Liver (tissue), 9 donors: ENCODE measurements around the gene ACP4. TPM values are rescaled to one million over a fixed set of nuclear protein-coding genes. Genes with fewer than 3 reads are reported as not detected.

ENCODE experiments used
- DNase-seq: peaks from one replicate; pipeline ENCODE4 v3.0.0-alpha.2; 2017; ENCODE audit warnings: low spot score
- H3K27ac ChIP-seq, 2 donors: one replicate each; pipeline ENCODE4 v1.7.0; 2013; ENCODE audit warnings: inconsistent platforms in 2 of 2, low read length in 2 of 2, control low read depth in 1 of 2, low read depth in 1 of 2, mild to moderate bottlenecking in 1 of 2
- H3K27me3 ChIP-seq, 4 donors: one replicate each; pipeline versions ENCODE4 v1.6.1 to v1.7.0; 2013; ENCODE audit warnings: low read length in 3 of 4, inconsistent platforms in 1 of 4, mild to moderate bottlenecking in 1 of 4, moderate library complexity in 1 of 4; ENCODE audit not compliant: control insufficient read depth in 4 of 4, insufficient read depth in 4 of 4
- H3K36me3 ChIP-seq, 4 donors: one replicate each; pipeline versions ENCODE4 v1.6.1 to v1.7.0; 2013; ENCODE audit warnings: low read length in 3 of 4, mild to moderate bottlenecking in 3 of 4, low read depth in 1 of 4, moderate library complexity in 1 of 4; ENCODE audit not compliant: control insufficient read depth in 4 of 4, insufficient read depth in 3 of 4
- H3K4me1 ChIP-seq, 4 donors: one replicate each; pipeline versions ENCODE4 v1.6.1 to v1.7.0; 2013; ENCODE audit warnings: low read length in 3 of 4, mild to moderate bottlenecking in 3 of 4, moderate library complexity in 1 of 4; ENCODE audit not compliant: control insufficient read depth in 4 of 4, insufficient read depth in 4 of 4
- H3K4me3 ChIP-seq, 3 donors: one replicate each; pipeline versions ENCODE4 v1.6.1 to v1.7.0; 2013; ENCODE audit warnings: low read length in 3 of 3, control low read depth in 1 of 3, low read depth in 1 of 3, mild to moderate bottlenecking in 1 of 3
- H3K9ac ChIP-seq, 2 donors: one replicate each; pipeline ENCODE4 v1.7.0; 2013; ENCODE audit warnings: low read length in 2 of 2, mild to moderate bottlenecking in 2 of 2, moderate library complexity in 2 of 2, control low read depth in 1 of 2, low read depth in 1 of 2
- H3K9me3 ChIP-seq, 4 donors: one replicate each; pipeline versions ENCODE4 v1.6.1 to v1.7.0; 2013; ENCODE audit warnings: low read length in 3 of 4; ENCODE audit not compliant: control insufficient read depth in 4 of 4
- CTCF ChIP-seq: fragments of 150-350 bp; IDR thresholded peaks from 2 replicates; pipeline ENCODE4 v1.5.1; 2017; ENCODE audit warnings: improper control_type of control experiment, low read depth, low read length; ENCODE audit not compliant: missing input control
- EGR1 ChIP-seq, 2 donors: IDR thresholded peaks; 2 replicates each; pipeline ENCODE4 v1.6.1; 2016 to 2018; ENCODE audit warnings: antibody characterized with exemption in 2 of 2, low read depth in 2 of 2
- FOXA1 ChIP-seq: IDR thresholded peaks from 2 replicates; pipeline ENCODE4 v1.6.1; 2016; ENCODE audit warnings: antibody characterized with exemption
- FOXA2 ChIP-seq: IDR thresholded peaks from 2 replicates; pipeline ENCODE4 v1.6.1; 2016; ENCODE audit warnings: antibody characterized with exemption
- GABPA ChIP-seq, 2 donors: IDR thresholded peaks in 1 of 2; conservative IDR thresholded peaks in 1 of 2; 2 replicates each; pipeline ENCODE4 v1.6.1; 2016; ENCODE audit warnings: antibody characterized with exemption in 2 of 2, mild to moderate bottlenecking in 1 of 2, moderate library complexity in 1 of 2
- HNF4A ChIP-seq, 2 donors: conservative IDR thresholded peaks; 2 replicates each; pipeline ENCODE4 v1.6.1; 2016; ENCODE audit warnings: antibody characterized with exemption in 2 of 2, mild to moderate bottlenecking in 2 of 2
- HNF4G ChIP-seq: IDR thresholded peaks from 2 replicates; pipeline ENCODE4 v1.6.1; 2016; ENCODE audit warnings: antibody characterized with exemption
- JUND ChIP-seq, 2 donors: IDR thresholded peaks; 2 replicates each; pipeline ENCODE4 v1.6.1; 2016; ENCODE audit warnings: antibody characterized with exemption in 2 of 2
- MAX ChIP-seq: IDR thresholded peaks from 2 replicates; pipeline ENCODE4 v1.6.1; 2016; ENCODE audit warnings: antibody characterized with exemption
- NR2F2 ChIP-seq: IDR thresholded peaks from 2 replicates; pipeline ENCODE4 v1.6.1; 2016; ENCODE audit warnings: antibody characterized with exemption
- RAD21 ChIP-seq, 2 donors: IDR thresholded peaks; 2 replicates each; pipeline ENCODE4 v1.6.1; 2016; ENCODE audit warnings: antibody characterized with exemption in 2 of 2, mild to moderate bottlenecking in 2 of 2
- REST ChIP-seq: IDR thresholded peaks from 2 replicates; pipeline ENCODE4 v1.6.1; 2016; ENCODE audit warnings: antibody characterized with exemption, mild to moderate bottlenecking
- RXRA ChIP-seq, 2 donors: IDR thresholded peaks; 2 replicates each; pipeline ENCODE4 v1.6.1; 2017 to 2018; ENCODE audit warnings: antibody characterized with exemption in 2 of 2, mild to moderate bottlenecking in 1 of 2
- SP1 ChIP-seq: IDR thresholded peaks from 2 replicates; pipeline ENCODE4 v1.6.1; 2018; ENCODE audit warnings: antibody characterized with exemption, mild to moderate bottlenecking
- TAF1 ChIP-seq: conservative IDR thresholded peaks from 2 replicates; pipeline ENCODE4 v1.6.1; 2016; ENCODE audit warnings: antibody characterized with exemption, mild to moderate bottlenecking
- YY1 ChIP-seq: IDR thresholded peaks from 2 replicates; pipeline ENCODE4 v1.6.1; 2016; ENCODE audit warnings: antibody characterized with exemption, mild to moderate bottlenecking
- WGBS: extraction: QIAGEN DNeasy Blood & Tissue Kit; methylation state at CpG from one replicate; pipeline ENCODE4 v1.1.7; 2013; 5-methylcytosine and 5-hydroxymethylcytosine counted together
- polyA plus RNA-seq, 2 donors: library from polyadenylated mRNA; stranded (reverse) in 1 of 2; unstranded in 1 of 2; fragments of 200-250 nt in 1 of 2; fragments of >200 nt in 1 of 2; fragmentation: Nextera tagmentation in 1 of 2; extraction: Ambion mirVana in 1 of 2; gene quantifications; one replicate each; pipeline versions ENCODE4 v1.2.1 to v1.2.3, GENCODE V29; 2013 to 2015
- total RNA-seq, 2 donors: library from RNA; depleted of rRNA; stranded (reverse); fragments of >200 nt; gene quantifications; one replicate each; pipeline ENCODE4 v1.2.3, GENCODE V29; 2014
- TF ChIP-seq, protein P1 (sequence below): IDR thresholded peaks from 2 replicates; pipeline ENCODE4 v1.6.1; 2016; ENCODE audit warnings: antibody characterized with exemption
- TF ChIP-seq, protein P2 (sequence below): IDR thresholded peaks from 2 replicates; pipeline ENCODE4 v1.6.1; 2016; ENCODE audit warnings: antibody characterized with exemption
- donor health status: healthy.
- donor health status: healthy.
- donor health status: healthy.
- donor health status: healthy.
- donor health status: healthy.

Gene ACP4
- total and polyA plus RNA-seq, 4 donors, result 0.06 to 0.19 TPM; not detected in 2

- TF ChIP-seq SP1 (no peak), HNF4A (conservative IDR thresholded peaks at IDR 0.05) (no peak), MAX (no peak), HNF4G (no peak)
These were observed 24.7 kb downstream of the ACP4 start (continued) for GRCh38 chr19:50814883-50815282.

DNA sequence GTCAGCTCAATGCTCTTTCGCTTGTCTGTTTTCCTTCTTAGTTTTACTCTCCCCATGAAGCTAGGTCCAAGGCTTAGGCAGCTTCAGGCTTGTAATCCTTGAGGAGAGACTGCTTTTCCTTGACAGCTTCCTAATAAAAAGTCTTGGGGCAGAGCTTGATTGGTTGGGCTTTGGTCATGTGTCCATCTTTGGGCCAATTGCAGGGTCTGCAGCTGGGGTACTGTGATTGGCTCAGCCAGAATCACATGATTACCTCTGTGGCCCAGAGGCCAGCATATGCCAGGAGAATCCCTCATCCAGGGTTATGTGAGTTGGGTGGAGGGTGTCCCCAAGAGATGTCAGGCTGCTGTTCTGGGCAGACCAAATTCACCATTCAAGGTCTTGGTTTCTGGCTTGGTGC lies 25.2 kb downstream of the ACP4 start:
- no peak overlapping the region for H3K9ac ChIP-seq
- H3K36me3 ChIP-seq, result no peaks in the 10 kb centered on the region
- WGBS, result 90% methylated on average over 1 of the region's 1 CpG
- H3K27ac ChIP-seq, result no peak overlapping the region
- no peak for DNase-seq
- TF ChIP-seq, protein P1, sequence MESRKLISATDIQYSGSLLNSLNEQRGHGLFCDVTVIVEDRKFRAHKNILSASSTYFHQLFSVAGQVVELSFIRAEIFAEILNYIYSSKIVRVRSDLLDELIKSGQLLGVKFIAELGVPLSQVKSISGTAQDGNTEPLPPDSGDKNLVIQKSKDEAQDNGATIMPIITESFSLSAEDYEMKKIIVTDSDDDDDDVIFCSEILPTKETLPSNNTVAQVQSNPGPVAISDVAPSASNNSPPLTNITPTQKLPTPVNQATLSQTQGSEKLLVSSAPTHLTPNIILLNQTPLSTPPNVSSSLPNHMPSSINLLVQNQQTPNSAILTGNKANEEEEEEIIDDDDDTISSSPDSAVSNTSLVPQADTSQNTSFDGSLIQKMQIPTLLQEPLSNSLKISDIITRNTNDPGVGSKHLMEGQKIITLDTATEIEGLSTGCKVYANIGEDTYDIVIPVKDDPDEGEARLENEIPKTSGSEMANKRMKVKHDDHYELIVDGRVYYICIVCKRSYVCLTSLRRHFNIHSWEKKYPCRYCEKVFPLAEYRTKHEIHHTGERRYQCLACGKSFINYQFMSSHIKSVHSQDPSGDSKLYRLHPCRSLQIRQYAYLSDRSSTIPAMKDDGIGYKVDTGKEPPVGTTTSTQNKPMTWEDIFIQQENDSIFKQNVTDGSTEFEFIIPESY, result no peak
- no peak for TF ChIP-seq TAF1
- no peak for TF ChIP-seq RAD21 (IDR thresholded peaks at IDR 0.05)
- no peak for TF ChIP-seq EGR1 (IDR thresholded peaks at IDR 0.05; ENCODE audit: low read depth in 2 of 2)
- no peak for TF ChIP-seq FOXA1
- TF ChIP-seq SP1, result no peak
- no peak for TF ChIP-seq YY1
- peaks cover 0 to 18% (median 13%) of the 10 kb centered on the region in 4 donors for H3K27me3 ChIP-seq
- no peak overlapping the region for H3K4me3 ChIP-seq
- H3K9me3 ChIP-seq, result no peaks in the 10 kb centered on the region
- no peaks in the 10 kb centered on the region for H3K4me1 ChIP-seq

DNA sequence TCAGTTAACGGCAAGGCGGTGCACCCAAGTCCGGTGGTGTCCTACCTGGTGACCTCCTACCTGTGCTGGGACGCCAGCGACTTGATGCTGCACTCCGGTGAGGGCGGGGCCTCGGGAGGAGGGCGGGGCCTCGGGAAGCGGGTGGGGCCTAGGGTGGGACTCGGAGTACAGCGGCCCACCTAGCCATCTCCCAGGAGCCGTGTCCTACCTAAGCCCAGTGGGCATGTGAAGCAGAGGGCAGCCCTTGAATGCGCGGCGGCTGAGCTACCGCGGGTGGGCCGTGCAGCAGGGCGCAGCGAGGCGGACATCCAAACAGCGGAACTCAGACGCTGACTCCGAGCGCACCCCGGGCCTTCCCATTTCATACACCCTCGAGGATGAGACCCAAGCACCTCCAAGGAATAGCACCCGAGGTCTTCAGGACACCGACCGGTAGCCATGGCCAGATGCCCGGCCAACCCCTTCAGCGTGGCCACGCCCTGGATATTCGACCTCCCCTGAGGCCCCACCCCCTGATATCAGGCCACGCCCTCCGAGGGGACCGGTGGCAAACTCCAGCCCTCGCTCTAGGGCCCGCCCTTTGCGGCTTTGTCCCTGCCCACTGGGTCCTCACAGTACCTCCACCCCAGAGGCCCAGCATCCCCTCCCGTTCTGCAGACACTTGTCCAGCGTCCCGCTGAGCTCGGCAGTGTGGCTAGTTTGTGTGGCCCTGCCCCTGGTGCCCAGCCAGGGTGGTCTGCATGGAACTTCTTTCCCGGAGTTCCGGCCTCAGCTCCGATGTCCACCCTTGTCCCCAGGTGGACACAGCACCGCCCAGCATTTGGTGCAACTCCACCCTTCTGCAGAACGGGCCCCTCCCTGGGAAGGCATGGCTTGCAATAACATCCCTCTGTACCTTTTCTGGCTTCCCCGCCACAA lies 28.0 kb downstream of the ACP4 start:
- H3K9me3 ChIP-seq, result no peaks in the 10 kb centered on the region
- no peak overlapping the region for H3K9ac ChIP-seq
- no peaks in the 10 kb centered on the region for H3K4me1 ChIP-seq
- TF ChIP-seq FOXA2 (no peak), CTCF (no peak), JUND (IDR thresholded peaks at IDR 0.05) (no peak), FOXA1 (no peak), HNF4A (conservative IDR thresholded peaks at IDR 0.05) (no peak), HNF4G (no peak), SP1 (no peak), GABPA (IDR thresholded peaks at IDR 0.05 in 1 of 2, conservative IDR thresholded peaks at IDR 0.05 in 1 of 2) (no peak), RAD21 (IDR thresholded peaks at IDR 0.05) (no peak), TAF1 (no peak), MAX (no peak), EGR1 (IDR thresholded peaks at IDR 0.05; ENCODE audit: low read depth in 2 of 2) (no peak), REST (no peak), NR2F2 (no peak), RXRA (IDR thresholded peaks at IDR 0.05) (no peak), YY1 (no peak)
- TF ChIP-seq, protein P1, result no peak
- TF ChIP-seq, protein P2, sequence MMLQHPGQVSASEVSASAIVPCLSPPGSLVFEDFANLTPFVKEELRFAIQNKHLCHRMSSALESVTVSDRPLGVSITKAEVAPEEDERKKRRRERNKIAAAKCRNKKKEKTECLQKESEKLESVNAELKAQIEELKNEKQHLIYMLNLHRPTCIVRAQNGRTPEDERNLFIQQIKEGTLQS, result no peak
- H3K4me3 ChIP-seq, result no peak overlapping the region
- H3K27ac ChIP-seq, result no peak overlapping the region
- no peaks in the 10 kb centered on the region for H3K36me3 ChIP-seq
- H3K27me3 ChIP-seq, result peaks cover 0 to 27% (median 13%) of the 10 kb centered on the region in 4 donors
- 8% methylated on average over 52 of the region's 52 CpGs for WGBS
- DNase-seq, result peak; percentile 72
